Subcutaneous abdominal adipose tissue (tissue), 5 donors: Measurements from ENCODE around the gene RPUSD4.

ENCODE experiments used
- H3K27ac ChIP-seq: one replicate; pipeline ENCODE4 v1.7.0; 2013; ENCODE audit warnings: low read depth, mild to moderate bottlenecking, inconsistent platforms, low read length, moderate library complexity
- H3K27me3 ChIP-seq, 5 donors: one replicate each; pipeline ENCODE4 v1.7.0; 2013; ENCODE audit warnings: low read length in 5 of 5, inconsistent platforms in 1 of 5; ENCODE audit not compliant: control insufficient read depth in 5 of 5, insufficient read depth in 4 of 5
- H3K36me3 ChIP-seq, 5 donors: one replicate each; pipeline ENCODE4 v1.7.0; 2013; ENCODE audit warnings: low read length in 5 of 5; ENCODE audit not compliant: control insufficient read depth in 5 of 5, insufficient read depth in 5 of 5
- H3K4me1 ChIP-seq, 5 donors: one replicate each; pipeline ENCODE4 v1.7.0; 2013; ENCODE audit warnings: low read length in 5 of 5, mild to moderate bottlenecking in 3 of 5, moderate library complexity in 1 of 5; ENCODE audit not compliant: control insufficient read depth in 5 of 5, insufficient read depth in 5 of 5
- H3K4me3 ChIP-seq, 5 donors: one replicate each; pipeline ENCODE4 v1.7.0; 2013; ENCODE audit warnings: low read length in 5 of 5, low read depth in 1 of 5
- H3K9ac ChIP-seq, 5 donors: one replicate each; pipeline ENCODE4 v1.7.0; 2013; ENCODE audit warnings: low read length in 5 of 5, mild to moderate bottlenecking in 4 of 5, moderate library complexity in 3 of 5
- H3K9me3 ChIP-seq, 5 donors: one replicate each; pipeline ENCODE4 v1.7.0; 2013; ENCODE audit warnings: low read length in 5 of 5; ENCODE audit not compliant: control insufficient read depth in 5 of 5
- donor health status: healthy.
- donor health status: healthy.
- donor health status: healthy.
- donor health status: healthy.
- donor health status: healthy.

The RPUSD4 gene

DNA sequence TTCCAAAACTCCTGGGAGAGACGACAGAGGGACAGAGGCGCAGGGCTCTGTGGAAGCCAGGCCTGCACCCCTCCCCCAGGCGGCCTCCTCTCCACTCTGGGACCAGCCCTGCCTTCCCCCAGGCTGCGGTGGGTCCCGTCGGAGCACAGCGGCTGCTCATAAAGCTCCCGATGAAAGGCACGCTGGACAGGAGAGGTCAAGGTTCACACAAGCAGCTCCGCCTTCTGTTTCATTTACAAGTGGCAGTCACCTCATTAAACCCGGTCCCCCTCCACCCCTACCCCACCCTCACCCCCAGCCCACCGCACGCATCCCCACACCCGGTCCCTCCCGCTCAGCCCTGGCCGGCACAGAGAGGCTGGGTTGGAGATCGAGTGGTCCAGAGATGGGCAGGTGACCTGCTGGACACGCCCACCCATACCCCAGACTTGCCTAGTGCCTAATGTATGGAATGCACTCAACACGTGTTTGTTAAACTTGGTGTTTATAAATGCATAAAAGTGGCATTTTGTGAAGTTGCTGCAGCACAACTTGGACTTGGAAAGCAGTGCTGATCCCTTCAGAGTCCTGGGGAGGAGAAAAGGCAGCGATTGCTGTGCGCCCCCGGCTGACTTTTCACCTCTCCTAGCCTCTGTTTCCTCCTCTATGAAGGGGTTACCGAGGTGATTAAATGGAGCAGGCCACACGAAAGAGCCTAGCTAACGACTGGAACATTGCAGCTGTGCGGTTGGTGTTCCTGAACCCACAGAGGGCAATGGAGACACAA, 26.0 kb downstream of the RPUSD4 start:
- peaks cover 0 to 11% (median 7%) of the 10 kb centered on the region in 5 donors for H3K4me1 ChIP-seq
- H3K9ac ChIP-seq = no peak overlapping the region
- H3K9me3 ChIP-seq = no peaks in the 10 kb centered on the region
- no peaks in the 10 kb centered on the region for H3K27me3 ChIP-seq
- no peak overlapping the region for H3K27ac ChIP-seq
- peaks cover 0 to 33% (median 7%) of the 10 kb centered on the region in 5 donors for H3K36me3 ChIP-seq
- no peak overlapping the region for H3K4me3 ChIP-seq

DNA sequence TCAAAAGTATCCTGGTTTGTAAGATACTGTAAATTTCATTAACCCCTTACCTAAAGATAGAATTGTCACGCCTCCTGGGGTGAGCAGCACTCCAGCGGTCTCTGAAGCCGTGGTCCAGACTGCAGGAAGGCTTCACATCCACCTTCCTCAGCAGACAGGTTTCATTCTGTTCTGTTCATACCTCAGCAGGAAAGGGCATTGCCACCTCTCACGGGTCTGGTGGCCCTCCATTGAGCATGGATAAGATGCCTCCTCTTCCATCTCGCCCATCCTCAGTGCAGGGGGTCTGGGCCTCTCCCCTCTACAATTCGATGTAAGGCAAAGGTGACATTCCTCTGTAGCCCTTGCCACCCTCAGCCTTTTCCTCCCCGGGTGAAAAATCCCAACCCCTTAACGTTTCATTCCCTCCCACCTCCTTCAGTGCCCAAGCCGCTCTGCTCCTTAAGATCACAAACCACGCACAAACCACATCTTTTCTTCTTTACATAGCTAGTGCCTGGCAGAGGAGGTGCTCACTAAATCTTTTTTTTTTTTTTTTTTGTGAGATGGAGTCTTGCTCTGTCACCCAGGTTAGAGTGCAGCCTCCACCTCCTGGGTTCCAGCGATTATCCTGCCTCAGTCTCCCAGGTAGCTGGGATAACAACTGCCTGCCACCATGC, 28.5 kb downstream of the RPUSD4 start:
- H3K4me1 ChIP-seq = peaks cover 0 to 11% (median 7%) of the 10 kb centered on the region in 5 donors
- no peak overlapping the region for H3K4me3 ChIP-seq
- H3K27me3 ChIP-seq = no peaks in the 10 kb centered on the region
- no peaks in the 10 kb centered on the region for H3K9me3 ChIP-seq
- H3K9ac ChIP-seq = no peak overlapping the region
- H3K27ac ChIP-seq = no peak overlapping the region
- peaks cover 0 to 9% (median 2%) of the 10 kb centered on the region in 5 donors for H3K36me3 ChIP-seq

DNA sequence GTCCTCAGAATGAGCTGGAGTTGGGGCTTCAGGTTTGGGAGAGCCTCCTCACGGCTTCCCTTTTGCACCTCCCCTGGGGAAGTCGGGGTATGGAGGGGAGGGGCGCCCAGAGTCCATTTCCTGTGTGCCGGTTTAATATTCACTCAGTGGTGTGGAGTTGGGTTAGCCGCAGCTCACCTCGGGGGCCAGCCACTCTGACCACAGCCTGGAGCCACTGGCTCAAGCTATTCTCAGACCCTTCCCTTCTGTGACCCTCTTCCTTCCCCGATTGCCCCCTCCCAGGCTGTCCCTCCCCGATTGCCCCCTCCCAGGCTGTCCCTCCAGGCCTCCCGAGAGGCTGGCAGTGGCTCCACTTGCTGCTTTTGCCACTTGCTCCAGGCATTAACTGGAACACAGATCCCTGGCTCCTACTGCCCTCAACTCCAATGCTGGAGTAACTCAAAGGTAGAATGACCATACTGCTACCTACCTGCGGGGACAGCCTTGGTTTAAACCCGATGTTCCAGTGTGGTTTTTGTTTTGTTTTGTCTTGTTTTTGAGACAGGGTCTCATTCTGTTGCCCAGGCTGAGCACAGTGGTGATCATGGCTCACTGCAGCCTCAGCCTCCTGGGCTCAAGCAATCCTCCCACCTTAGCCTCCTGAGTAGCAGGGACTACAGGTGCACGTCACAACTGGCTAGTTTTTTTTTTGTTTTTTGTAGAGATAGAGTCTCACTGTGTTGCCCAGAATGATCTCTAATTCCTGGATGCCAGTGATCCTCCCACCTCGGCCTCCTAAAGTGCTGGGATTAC, 29.3 kb downstream of the RPUSD4 start:
- Histone ChIP-seq H3K9me3 (no peaks in the 10 kb centered on the region), H3K4me3 (no peak overlapping the region), H3K4me1 (peaks cover 0 to 11% (median 7%) of the 10 kb centered on the region in 5 donors), H3K36me3 (peaks cover 0 to 4% (median 2%) of the 10 kb centered on the region in 5 donors), H3K27me3 (no peaks in the 10 kb centered on the region), H3K9ac (no peak overlapping the region), H3K27ac (no peak overlapping the region)

DNA sequence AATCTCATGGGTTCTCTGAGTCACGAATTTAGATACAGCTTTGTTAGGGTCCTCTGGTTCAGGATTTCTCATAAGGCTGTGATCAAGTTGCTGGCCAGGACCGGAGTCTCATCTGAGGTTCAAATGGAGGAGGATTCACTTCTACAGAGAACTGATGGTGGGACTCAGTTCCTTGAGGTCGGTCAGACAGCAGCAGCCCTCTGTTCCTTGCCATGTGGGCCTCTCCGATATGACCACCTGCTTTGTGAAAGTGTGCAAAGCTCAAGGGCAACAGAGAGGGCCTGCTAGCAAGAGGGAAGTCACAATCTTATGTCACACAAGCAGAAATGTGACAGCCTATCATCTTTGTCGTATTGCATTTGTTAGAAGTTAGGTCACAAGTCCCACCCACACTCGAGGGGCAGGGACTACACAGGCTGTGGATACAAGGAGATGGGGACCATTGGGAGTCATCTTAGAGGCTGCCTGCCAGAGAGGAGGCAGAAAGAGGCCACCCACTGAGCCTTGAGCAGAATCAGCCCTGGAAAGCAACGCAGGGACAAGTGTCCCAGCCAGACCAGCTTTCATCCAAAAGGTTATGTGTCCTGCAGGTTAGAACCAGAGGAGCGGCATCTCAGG, 34.5 kb downstream of the RPUSD4 start:
- Histone ChIP-seq H3K36me3 (no peaks in the 10 kb centered on the region), H3K9ac (no peak overlapping the region), H3K4me1 (peaks cover 8 to 23% (median 17%) of the 10 kb centered on the region in 5 donors), H3K27me3 (peaks cover 0 to 4% (median 0%) of the 10 kb centered on the region in 5 donors), H3K27ac (no peak overlapping the region), H3K9me3 (no peaks in the 10 kb centered on the region), H3K4me3 (no peak overlapping the region)

DNA sequence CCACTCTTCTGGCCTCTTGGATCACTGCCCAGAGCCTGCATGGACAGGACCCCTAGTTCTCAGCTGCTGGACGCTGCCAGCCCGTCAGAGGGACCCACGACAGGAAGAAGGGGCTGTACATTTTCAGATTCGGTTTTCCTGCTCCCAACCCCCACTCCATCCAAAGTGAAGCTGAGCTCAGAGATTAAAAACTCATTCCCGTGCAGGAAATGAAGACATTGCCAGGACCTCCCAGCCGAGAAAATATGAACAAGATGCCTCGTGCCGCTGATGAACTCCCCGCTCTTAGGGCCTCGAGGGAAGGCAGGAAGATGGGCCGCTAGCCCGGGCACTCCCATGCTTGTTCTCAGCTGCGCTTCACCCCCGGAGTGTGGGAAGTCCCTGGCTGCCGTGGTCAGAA, 36.1 kb downstream of the RPUSD4 start:
- Histone ChIP-seq H3K27ac (peak overlapping the region; percentile 60), H3K36me3 (no peaks in the 10 kb centered on the region), H3K4me3 (peak overlapping the region in 1 of 5 donors; percentile 1), H3K4me1 (peaks cover 8 to 25% (median 19%) of the 10 kb centered on the region in 5 donors), H3K27me3 (peaks cover 0 to 4% (median 0%) of the 10 kb centered on the region in 5 donors), H3K9ac (no peak overlapping the region), H3K9me3 (no peaks in the 10 kb centered on the region)

DNA sequence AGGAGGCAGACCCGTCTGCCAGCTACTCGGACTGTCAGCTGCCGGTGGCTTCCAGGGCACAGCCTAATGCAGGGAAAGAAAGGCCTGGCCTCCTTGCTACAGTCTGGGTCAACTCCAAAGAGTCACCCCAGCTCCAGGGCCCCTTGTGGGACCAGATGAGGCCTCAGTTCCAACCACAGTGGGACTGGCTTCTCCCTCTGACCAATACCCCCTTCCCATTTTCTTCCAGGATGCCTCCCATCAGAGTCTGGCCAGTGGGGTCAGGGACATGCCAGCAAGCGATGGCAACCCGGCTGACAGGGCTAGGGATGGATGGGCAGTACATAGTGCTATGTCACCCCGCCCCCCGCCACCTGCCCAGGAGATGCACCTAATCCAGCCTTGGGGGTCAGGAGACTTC, 36.6 kb downstream of the RPUSD4 start:
- Histone ChIP-seq H3K4me3 (no peak overlapping the region), H3K9ac (no peak overlapping the region), H3K4me1 (peaks cover 8 to 25% (median 19%) of the 10 kb centered on the region in 5 donors), H3K27ac (no peak overlapping the region), H3K36me3 (no peaks in the 10 kb centered on the region), H3K9me3 (no peaks in the 10 kb centered on the region), H3K27me3 (peaks cover 0 to 4% (median 0%) of the 10 kb centered on the region in 5 donors)

DNA sequence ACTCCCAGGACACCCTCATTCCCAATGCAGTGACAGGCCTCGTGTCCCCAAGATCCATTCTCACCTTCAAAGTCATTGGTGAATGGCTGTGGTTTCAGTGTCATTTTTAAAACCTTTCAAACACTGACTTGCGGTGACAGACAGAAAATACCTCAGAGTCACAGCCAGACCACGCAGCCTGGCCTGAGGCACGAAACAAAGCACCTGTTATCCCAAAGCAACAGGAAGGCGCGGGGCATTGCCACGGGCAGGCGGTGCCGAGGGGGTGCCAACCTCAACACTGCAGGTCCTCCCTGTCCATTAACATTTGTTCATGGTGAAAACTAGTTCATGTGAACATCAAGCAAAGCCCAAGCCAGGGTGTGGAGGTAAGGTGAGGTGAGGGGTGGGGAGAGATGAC, 38.2 kb downstream of the RPUSD4 start:
- no peak overlapping the region for H3K27ac ChIP-seq
- peaks cover 8 to 25% (median 19%) of the 10 kb centered on the region in 5 donors for H3K4me1 ChIP-seq
- no peak overlapping the region for H3K9ac ChIP-seq
- H3K36me3 ChIP-seq = no peaks in the 10 kb centered on the region
- H3K4me3 ChIP-seq = no peak overlapping the region
- no peaks in the 10 kb centered on the region for H3K9me3 ChIP-seq
- peaks cover 0 to 4% (median 0%) of the 10 kb centered on the region in 5 donors for H3K27me3 ChIP-seq

DNA sequence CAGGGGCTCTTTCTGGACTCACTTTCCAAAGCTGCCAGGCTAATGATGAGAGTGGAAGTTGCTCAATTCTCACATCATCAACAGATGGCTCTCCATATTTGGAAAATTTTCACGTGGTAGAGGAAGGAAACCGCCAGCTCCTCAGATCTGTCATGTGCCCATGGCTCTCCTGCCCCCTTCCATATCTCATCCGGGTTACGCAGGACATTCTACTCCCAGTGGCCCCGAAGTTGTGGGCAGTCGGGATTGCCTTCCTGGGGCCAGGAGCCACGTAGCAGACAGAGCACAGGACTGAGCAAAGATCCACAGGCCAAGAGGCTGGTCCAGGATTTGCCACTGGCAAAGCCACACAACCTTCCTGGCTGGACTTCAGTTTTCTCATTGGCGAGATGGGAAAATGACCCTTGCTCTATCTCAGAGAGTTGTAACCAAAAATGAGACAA, 38.8 kb downstream of the RPUSD4 start:
- H3K36me3 ChIP-seq = no peaks in the 10 kb centered on the region

DNA sequence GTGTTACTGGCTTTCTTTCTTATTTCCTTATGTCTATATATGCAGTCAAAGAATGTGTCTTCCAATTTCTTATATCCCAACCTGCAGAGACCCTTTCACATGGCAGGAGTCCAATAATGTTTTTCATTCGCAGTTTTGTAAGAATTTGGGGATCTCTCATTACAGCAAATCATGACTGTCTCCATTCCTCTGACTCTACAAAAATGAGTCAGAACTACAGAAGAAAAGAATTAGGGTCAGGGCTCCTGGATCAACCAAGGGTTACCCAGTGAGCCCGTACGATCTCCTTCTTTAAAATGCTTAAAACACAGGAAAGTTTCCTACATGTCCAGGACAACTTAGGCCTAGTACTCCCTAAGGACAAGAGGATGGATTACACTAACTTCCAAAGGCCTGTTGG, 42.2 kb downstream of the RPUSD4 start:
- Histone ChIP-seq H3K4me1 (peaks cover 2 to 22% (median 13%) of the 10 kb centered on the region in 5 donors), H3K9me3 (no peaks in the 10 kb centered on the region), H3K27me3 (no peaks in the 10 kb centered on the region), H3K27ac (no peak overlapping the region), H3K36me3 (no peaks in the 10 kb centered on the region), H3K4me3 (no peak overlapping the region), H3K9ac (no peak overlapping the region)

More for the DNA sequence above, 38.8 kb downstream of the RPUSD4 start:
- no peaks in the 10 kb centered on the region for H3K9me3 ChIP-seq
- no peak overlapping the region for H3K4me3 ChIP-seq
- peaks cover 0 to 4% (median 0%) of the 10 kb centered on the region in 5 donors for H3K27me3 ChIP-seq
- H3K27ac ChIP-seq = no peak overlapping the region
- no peak overlapping the region for H3K9ac ChIP-seq
- H3K4me1 ChIP-seq = peaks cover 8 to 25% (median 19%) of the 10 kb centered on the region in 5 donors
